Heart left ventricle (tissue), 13 donors: ENCODE measurements around the gene CDKL5.

Experiments used
- CTCF ChIP-seq, 12 donors: fragments of 200-600 bp; sonication (generic) in 4 of 12; IDR thresholded peaks; one replicate each; pipeline versions ENCODE4 v1.5.0 to v1.8.0; 2018 to 2022; ENCODE audit warnings: antibody characterized with exemption in 12 of 12, mild to moderate bottlenecking in 5 of 12
- POLR2A ChIP-seq, 2 donors: fragments of 450-650 bp; IDR thresholded peaks; one replicate each; pipeline ENCODE4 v1.6.1; 2017; ENCODE audit warnings: antibody characterized with exemption in 2 of 2, mild to moderate bottlenecking in 2 of 2, moderate library complexity in 2 of 2
- donor health status: ischemic (EF 13 %, LVEDD 7.1; RV severe dilation, severe dysfunction).
- donor health status: DM: no; HTN: yes; CAD: no.
- donor health status: DM: no; HTN: no; CAD: no.
- donor health status: ischemic (EF 25% LVEDD 6.9; RV normal size, moderate dysfunction).
- donor health status: ischemic (EF 25% LVEDD 5.7; RV mildly dilated, moderate dysfunction).
- donor health status: ischemic (EF 35%, LVEDD 5.7; RV mildly dilated, moderate dysfunction).
- donor health status: nonischemic (EF 11% LVEDD 7.7; RV severe dilation, severe dysfunction).
- donor health status: DM: yes; HTN: yes; CAD: no.
- donor health status: PGD.
- donor health status: ischemic (EF 29% LVEDD 5.4; RV normal size, mild dysfunction).
- donor health status: nonischemic (EF 23%, LVEDD 6.1; RV moderate dilation, normal function).

GRCh38 chrX:18681996-18682395 is 256.6 kb downstream of the CDKL5 start:
- TF ChIP-seq CTCF (IDR thresholded peaks at IDR 0.05) (no peak), POLR2A (IDR thresholded peaks at IDR 0.05) (no peak)
